GM18498 (cell line): ENCODE results near the gene ZNF436.
A peak's percentile ranks its signal among the peaks of the same experiment; 100 is the strongest.
"Not testable (repeated sequence)": the region's sequence is repeated elsewhere in the genome, so short reads cannot be mapped to it uniquely, and the experiment has no call there.

Experiments
- ATAC-seq: cut with Tn5 transposase; IDR thresholded peaks from one replicate; pipeline ENCODE4 v1.9.1; 2021; ENCODE audit warnings: mild to moderate bottlenecking, moderate library complexity; ENCODE audit not compliant: unreplicated experiment

Gene ZNF436

GRCh38 chr1:23393706-23394105 is 24.1 kb upstream of the ZNF436 start:
- no peak for ATAC-seq

GRCh38 chr1:23392125-23392855 is 22.7 kb upstream of the ZNF436 start:
- ATAC-seq, result no peak

GRCh38 chr1:23389837-23390321 is 20.2 kb upstream of the ZNF436 start:
- no peak for ATAC-seq

GRCh38 chr1:23387494-23387893 is 17.9 kb upstream of the ZNF436 start:
- ATAC-seq, result no peak

GRCh38 chr1:23385119-23385621 is 15.5 kb upstream of the ZNF436 start:
- ATAC-seq, result no peak

- no peak for ATAC-seq
These were observed 14.8 kb upstream of the ZNF436 start for GRCh38 chr1:23384312-23385058.

- no peak for ATAC-seq
These were observed 14.1 kb upstream of the ZNF436 start for GRCh38 chr1:23383577-23384311.

GRCh38 chr1:23381233-23381885 is 11.7 kb upstream of the ZNF436 start:
- no peak for ATAC-seq

GRCh38 chr1:23380719-23381118 is 11.1 kb upstream of the ZNF436 start:
- ATAC-seq, result no peak

- ATAC-seq, result not testable (repeated sequence)
These were observed 10.6 kb upstream of the ZNF436 start for GRCh38 chr1:23380236-23380635.

GRCh38 chr1:23376890-23377811 is 7.5 kb upstream of the ZNF436 start:
- ATAC-seq, result no peak

GRCh38 chr1:23374079-23374735 is 4.6 kb upstream of the ZNF436 start:
- not testable (repeated sequence) for ATAC-seq

GRCh38 chr1:23371987-23372880 is 2.6 kb upstream of the ZNF436 start:
- ATAC-seq, result no peak

GRCh38 chr1:23370709-23371584 is 1.3 kb upstream of the ZNF436 start:
- no peak for ATAC-seq

GRCh38 chr1:23370330-23370708 is 683 bp upstream of the ZNF436 start:
- no peak for ATAC-seq

GRCh38 chr1:23368562-23369334 is 888 bp downstream of the ZNF436 start:
- ATAC-seq, result peak; percentile 69
